Activated T-cell treated with anti-CD3 and anti-CD28 coated beads for 24 hours (primary cell): ENCODE measurements around the gene PICK1.

Source experiments
- DNase-seq: peaks from one replicate; pipeline ENCODE4 v3.0.0-alpha.2; 2020; ENCODE audit warnings: low read depth

PICK1 gene

DNA sequence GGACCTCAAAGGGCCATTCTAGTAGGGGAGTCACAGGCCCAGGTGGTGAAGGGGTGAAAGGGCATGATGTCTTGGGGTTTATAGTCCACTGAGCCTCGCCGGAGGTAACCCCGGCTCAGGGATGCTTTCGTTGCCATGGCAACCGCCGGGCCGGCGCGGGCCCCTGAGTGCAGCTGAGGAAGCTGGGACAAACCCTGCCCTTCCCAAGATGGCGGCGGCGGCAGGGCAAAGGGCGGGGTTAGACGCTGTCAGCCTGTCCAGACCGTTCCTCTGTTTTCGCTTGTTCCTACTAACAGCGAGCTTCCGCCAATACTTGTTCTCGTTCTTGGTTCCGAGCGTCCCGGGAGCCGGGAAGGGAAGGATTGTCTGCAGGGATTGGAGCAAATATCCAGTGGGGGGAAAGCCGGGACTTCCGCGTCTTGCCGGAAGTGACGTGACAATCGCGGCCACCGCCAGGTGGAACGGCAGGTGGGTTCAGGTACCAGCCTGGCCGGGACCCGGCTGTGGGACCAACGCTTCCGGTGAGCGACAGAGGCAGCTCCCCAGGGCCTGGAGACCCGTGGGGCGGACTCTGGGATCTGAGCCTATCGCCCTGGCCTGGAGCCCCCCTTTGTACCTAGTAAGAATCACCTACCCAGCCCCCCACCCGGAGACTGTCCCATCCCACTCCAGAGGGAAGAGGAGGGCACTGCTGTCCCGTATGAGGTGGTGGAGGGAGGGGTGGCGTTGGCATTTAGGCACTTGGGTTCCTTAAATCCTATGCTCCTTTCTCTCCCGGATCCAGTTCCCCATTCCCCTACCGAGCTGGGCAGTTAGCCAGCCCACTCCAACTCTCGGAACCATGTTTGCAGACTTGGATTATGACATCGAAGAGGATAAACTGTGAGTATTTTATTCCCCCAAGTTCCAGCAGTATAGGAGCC lies at the start of gene PICK1:
Gene PICK1, plus strand, starts transcription at position 436 of the 923 bp plus-strand sequence. Its CDS starts 406 bp downstream, at position 842.
- DNase-seq = peak; percentile 71

DNA sequence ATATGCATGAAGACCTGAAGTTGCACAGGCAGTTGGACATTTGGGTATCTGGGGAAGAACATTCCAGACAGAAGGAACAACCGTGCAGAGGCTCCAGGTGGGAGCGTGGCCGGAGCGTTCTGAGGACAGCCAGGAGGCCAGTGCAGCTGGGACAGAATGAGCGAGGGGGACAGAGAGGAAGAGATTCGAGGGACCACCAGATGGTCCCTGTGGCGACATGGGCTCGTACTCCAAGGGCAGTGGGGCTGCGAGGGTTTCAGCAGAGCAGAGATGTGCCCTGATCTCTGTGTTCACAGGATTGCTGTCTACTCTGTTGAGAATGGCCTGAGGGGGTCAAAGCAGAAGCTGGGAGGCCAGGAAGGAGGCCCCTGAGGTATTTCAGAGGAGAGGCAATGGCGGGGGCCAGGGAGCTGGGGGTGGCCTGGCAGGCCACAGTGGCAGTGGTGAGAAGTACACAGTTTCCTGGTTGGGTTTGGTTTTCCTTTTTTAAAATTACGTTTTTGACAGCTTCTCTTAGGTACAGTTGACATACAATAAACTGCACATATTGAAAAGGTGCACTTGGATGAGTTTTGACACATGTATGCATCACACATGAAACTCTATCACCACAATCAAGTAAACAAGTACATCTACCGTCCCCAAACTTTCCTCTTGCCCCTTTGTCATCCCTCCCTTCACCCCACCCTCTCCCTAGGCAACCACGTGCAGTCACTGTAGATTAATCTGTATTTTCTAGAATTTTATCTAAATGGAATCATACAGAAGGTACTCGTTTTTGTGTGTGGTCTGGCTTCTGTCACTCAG lies 48.0 kb upstream of the PICK1 start:
- DNase-seq = no peak

DNA sequence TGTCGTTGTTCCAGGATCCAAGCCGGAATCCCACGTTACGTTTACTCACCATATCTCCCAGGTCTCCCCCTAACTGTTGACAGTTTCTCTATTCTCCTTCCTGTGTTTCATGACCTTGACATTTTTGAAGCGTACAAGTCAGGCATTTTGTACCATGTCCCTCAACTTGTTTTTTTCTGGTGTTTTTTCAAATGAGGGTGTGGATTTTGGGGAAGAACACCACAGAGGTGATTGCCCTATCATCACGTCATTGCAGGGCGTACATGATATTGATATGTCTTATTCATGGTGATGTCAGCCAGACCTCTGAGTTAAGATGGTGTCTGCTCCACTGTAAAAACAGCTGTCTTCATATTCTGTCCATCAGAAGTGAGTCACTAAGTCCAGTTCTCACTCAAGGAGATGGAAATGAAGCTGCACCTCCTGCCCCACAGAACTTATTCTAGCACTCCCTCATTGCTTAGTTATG lies 44.6 kb upstream of the PICK1 start:
- DNase-seq = no peak

DNA sequence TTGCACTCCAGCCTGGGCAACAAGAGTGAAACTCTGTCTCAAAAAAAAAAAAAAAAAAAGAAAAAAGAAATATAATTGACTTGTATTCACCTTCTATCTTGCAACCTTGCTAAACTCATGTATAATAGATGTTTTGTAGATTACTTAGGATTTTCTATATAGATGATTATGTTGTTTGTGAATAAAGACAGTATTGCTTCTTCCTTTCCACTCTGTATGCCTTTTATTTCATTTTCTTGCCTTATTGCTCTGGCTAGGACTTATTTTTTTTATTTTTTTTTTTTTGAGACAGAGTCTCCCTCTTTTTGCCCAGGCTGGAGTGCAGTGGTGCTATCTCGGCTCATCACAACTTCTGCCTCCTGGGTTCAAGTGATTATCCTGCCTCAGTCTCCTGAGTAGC lies 43.1 kb upstream of the PICK1 start:
- DNase-seq = no peak

DNA sequence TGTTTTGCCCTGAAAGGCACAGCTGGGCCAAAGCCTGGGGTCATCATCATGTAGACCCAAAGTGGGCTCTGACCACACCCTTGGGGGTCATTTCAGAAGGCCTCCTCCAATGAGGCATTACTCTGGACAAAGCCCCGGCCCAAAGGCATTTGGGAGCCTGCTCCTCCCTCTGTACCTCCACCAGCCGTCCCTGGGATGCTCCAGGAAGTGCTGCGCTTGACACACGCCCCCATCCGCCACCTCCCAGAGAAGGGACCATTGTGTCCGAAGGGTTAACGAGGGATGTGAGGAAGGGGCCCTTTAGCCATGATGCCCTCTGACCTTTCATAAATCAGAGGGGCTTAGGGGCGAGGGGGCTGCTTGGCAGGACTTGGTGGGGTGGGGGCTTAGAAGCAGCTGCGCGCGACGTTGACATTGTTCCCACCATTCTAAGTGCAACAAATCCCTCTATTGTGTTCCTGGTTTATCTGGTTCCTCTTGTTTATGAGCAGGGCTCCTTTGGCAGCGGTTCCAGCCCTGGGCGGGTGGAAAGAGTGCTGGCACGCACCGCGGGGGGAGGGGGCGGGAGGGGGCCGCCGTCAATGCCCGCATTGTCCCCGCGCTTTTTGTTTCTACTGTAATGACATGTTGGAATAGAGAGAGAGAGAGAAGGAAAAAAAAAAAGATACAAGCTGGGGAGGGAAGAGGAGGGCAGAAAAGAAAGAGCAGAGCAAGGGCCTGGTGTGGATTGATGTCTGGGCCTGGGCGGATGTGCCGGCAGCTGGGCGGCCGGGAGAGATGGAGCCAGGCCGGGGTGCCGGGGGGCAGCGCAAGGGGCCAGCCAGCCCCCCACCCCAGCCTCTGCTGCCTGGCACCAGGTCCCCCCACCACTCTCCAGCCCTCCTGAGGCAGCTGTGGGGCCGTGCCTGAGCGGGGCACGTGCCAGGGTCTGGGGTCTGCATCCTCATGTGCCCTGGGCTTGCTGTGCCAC lies 40.7 kb upstream of the PICK1 start:
- DNase-seq = no peak

DNA sequence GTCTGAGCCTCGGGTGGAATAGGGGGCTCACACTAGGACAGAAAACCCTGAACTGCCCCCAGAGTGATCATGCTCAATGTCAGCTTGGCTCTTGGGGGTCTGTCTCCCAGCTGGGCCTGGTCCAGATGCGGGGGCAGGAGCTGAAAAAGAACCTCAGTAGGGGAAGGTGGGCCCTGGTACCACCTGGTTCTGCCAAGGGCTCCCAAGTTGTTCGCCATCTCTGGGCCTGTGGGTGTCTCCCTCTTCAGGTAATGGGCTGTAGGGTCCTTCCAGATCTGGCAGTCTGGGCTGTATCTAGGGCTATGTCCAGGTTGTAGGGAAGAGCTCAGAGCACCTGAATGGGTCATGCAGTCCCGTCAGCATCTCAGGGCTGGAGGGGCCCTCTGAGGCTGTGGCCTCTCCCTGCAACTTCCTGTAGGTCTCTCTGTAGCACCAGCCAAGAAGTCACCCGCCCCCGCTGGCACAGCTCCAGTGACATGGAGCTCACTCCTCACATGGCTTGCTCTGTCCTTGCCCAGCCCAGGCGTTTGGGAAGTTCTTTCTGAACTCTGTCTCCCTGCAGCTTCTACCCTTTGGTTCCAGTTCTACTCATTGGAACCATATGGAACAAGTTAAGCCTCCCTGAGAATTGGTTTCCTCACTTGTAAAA lies 39.8 kb upstream of the PICK1 start:
- no peak for DNase-seq

DNA sequence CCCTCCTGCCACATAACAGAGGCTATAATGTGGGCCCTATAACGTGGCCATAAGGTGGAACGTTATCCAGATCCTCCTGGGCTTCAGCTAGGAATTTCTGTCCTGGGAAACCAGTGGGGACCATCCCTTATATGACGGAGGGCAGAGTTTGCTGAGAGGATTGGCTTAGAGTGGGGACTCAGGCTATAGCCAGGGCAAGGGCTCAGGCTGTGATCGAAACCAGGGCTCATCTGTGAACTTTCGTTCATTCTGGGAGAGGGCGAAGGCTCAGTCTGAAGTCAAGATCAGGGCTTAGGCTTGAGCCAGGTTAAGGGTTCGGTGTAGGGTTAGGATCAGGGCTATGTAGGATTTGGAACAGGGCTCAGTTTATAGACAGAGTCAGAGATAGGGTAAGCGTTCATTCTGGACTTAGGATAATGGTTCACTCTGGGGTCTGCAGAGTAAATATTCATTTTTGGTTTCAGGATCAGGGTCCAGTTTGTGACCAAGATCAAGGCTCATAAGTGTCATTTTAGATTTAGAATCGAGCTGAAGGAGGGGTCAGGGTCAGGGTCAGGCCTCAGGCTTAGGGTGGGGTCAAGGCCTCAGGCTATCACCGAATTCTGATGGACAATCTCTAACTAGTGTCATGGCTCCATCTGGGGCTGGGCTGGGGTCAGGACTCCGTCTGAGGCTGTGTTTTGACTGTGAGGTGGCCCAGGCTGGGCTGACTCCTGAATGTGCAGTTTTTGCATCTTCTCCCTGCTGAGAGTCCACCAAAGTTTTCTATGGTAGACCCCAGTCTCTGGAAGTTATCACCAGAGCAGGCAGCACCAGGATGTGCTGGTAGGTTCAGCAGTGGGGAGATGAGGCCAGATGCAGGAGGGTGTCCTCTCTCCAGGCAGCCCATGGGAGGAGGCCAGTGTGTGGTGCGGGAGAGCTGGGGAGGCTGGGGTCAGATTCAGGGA lies 39.0 kb upstream of the PICK1 start:
- DNase-seq = no peak

DNA sequence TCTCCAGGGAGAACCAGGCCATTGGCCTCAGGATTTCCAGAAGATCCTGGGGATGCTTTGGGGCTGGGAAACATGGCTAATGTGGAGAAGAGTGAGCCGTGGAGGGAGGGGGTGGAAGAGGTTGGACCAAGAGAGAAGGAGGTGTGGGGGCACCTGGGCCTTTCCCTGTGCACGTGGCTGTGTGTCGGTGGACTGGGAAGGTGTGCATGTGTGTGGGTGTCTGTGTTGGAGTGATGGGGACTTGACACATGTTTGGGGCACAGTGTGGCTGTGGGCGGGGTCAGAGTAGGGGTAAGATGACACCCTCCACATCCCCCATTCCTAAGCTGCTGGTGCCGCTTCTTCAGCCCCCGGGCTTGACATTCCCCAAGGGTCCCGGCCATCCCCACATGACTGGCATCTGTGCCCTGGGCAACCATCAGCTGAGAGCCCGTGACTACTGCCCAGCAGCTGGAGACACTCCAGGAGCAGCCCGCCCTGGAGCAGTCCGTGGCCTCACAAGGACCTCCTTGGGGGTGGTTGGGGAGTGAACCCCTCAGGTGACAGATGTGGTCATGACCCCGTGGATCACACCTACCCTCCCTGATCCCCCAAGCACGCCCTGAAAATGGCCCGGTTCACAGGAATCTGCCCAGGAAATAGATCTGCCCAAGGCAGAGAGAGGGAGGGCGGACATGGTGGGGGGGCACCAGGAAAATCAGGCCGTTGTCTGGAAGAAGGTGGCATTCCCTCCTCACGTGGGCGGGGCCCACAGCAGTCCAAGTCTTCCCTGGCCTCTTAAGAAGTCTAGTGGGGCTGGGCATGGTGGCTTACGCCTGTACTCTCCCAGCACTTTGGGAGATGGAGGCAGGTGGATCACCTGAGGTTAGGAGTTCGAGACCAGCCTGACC lies 38.0 kb upstream of the PICK1 start:
- no peak for DNase-seq

DNA sequence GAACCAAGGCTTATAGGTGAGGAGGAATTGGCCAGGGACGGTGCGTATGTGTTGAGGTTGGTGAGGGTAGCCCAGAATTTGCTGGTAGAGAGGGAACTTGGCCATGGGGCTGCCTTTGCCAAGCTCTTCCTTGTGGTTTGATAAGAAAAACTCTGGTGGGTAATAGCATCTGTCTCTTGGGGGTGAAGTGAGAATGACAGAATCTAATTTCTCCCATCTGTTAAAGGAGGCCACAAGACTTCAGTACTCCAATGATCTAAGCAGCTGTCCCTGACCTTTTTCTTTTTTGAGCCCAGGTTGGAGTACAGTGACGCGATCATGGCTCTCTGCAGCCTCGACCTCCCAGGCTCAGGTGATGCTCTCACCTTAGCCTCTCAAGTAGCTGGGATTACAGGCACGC lies 36.0 kb upstream of the PICK1 start:
- DNase-seq = no peak

DNA sequence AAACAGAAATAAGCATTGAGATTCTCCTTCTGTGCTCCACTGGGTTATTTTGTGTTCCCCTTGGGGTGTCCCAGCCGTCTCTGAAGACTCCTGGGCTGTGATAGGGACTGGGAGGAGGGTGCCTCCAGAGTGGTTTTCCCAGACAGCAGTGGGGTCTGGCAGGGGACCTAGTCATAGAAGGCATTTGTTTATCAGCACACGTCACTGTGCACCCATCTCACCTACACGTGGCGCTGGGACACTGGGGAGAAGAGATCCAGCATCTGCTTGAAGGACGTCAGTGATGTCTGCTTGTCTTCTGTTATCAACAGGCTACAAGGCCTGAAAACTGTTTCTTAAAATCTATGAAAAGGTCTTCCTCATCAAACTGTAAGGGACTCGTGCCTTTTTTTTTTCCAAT lies 34.2 kb upstream of the PICK1 start:
- DNase-seq = no peak

DNA sequence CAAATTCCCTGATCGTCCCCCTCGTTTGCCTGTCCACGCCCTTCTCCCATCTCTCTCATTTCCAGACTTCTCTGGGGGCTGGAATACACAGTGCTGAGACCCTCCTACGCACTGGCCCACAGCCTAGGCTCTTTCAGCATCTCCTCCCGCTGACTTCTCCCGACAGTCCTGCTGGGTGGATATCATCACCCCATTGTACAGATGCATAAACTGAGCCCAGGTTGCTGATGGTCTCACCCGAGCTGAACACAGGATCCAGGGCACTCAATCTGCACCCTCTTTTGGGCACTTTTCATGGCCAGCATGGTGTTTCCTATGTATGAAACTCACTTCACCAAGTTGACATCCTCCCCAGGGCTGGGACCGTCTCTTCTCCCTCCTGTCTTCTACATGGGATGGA lies 31.7 kb upstream of the PICK1 start:
- DNase-seq = no peak

DNA sequence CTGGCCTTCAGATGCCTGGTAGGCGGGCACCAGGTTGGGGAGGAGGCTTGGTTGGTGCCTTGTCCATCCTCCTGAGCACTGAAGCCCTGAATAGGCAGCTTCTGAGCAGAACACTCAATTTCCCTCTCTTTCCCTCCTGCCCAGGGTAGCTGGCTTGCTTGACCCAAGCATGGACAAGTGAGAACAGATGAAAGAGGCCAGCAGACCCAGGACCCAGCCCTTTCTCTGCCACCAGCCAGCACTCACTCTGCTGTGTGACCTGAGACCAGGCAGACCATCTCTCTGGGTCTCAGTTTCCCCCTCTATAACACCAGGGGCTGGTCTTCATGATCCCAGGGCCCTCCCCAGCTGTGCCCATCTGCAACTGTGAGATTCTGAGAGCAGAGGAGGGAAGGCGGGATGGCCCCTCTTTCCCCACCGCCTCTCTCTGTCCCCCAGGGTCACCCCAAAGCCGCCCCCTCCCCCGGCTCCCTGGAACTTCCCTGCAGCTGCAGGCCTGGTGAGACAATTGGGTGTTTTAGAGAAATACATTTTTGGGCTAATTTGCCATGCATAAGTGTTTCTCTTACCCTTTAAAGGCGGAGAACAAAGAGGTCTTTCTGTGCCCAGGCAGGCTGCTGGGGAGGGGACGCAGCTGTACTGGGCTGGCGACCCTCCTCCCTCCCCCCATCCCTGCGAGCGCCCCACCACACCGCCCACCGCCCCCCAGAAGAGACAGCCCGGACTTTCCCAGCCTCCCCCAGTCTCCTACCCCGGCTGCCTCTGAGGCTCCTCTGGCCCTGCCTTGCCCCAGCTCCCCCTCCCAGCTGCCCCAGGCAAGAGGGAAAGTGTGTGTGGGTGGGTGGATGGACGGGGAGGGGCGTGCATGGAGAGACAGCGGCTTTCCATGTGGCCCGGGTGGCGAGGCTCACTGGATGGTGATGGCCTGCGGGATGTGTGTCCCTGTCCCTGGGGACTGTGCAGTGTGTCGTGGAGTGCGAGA lies 30.8 kb upstream of the PICK1 start:
- no peak for DNase-seq

DNA sequence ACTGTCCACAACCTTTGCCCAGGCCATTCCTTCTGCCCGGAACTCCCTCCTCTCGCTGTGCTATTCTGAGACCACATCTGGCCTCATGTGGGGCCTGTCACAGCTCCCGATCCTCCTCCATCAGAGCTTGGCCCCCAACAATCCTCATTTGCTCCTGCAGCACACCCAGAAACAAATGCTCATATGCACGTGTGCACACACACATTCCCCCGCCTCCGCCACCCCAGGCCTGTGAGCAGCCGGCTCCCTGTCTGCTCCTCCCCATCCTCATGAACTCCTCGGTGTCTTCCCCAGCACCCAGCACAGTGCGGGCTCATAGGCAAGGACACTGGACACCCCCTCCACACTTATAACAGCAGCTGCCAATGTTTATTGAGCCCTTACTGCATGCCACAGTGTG lies 29.7 kb upstream of the PICK1 start:
- no peak for DNase-seq

DNA sequence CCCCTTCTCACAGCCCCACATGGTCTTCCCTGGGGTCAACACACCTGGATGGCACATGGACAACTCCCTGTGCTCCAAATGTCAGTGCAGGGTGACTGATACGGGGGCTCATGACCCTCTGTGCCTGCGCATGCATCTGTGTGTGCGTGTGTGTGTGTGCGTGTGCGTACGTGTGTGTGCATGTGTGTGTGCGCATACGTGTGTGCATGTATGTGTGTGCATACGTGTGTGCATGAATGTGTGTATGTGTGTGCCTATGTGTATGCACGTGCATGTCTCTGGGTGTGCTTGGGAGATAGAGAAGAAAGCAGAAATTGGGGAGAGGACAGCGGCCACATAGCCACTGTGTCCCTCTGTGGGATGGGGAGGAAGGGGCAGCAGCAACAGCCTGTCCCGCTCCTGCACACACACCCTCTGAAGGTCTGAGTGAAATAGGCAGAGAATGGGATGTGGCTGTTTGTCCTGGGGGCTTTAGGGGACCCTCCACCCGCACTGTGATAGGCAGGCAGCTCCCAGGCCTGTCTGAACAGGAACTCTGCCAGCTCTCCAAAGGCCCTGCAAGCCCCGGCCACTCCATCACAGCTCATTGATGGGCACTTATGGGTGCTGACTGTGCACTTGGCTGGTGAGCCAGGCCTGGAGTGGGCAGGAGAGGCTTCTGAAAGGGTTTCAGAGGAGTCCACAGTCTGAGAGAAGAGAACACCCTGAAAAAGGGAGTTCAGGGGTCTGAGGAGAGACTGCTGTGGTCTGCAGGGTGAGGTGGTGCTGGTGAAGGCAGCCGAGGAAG lies 28.7 kb upstream of the PICK1 start:
- no peak for DNase-seq

DNA sequence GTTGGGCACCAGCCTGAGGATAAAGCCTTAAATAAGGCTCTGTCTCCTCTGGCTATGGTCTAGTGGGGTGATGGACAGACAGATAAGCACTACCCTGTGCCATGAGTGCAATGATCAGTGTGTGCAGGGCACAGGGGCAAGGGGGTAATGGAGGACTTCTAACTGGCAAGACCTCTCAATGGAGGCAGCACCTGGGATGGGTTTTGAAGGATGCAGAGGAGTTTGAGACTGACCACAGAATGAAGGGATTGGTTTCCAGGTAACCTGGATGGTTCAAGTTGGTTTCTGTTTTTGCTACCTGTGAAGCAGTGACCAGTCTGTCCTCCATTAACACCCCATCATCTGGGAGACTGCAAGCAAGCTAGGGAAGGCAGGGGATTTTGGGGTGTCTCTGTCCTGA lies 27.8 kb upstream of the PICK1 start:
- no peak for DNase-seq

DNA sequence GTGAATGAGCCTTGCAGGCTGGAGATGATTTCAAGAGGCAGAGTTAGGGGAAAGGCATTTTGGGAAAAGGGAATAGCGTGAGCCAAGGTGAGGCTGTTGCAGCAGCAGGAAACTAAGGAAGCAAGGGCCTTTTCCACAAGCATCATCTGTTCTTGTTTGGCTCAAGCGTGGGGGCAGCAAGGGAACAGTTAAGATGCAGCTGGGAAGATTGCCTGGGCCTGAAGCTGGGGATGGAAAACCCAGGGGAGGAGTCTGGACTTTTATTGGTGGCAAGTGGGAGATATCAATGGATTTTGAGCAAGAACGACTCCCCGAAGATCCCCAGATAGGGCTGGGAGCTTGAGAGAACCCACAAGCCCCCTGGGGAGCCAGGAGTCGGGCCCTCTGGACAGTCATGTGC lies 27.3 kb upstream of the PICK1 start:
- no peak for DNase-seq
